ENCODE measurements around the gene PKNOX2. TPM values are rescaled to one million over a fixed set of nuclear protein-coding genes. Genes with fewer than 3 reads are reported as not detected.

The PKNOX2 gene
- total RNA-seq, 4 donors from 2014 or later: 0.51 to 4.3 (median 2.3) TPM

DNA sequence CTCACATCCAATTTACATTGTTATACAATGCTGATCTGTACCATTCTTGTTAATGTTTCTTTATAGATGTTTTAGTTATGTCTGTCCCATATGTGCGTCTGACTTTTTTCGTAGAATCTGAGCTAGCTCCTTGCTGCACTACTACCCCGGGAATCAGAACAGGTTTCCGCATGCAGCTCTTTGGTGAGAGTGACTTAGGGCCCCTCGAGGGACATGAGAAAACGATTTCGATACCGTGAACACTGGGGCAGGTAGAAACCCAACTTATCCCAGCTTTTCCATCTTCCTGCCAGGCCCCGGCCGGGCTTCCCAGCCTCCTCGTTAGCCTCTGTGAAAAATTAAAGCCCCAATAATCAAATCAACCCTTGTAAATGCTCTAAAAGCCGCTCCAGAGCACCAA is 23.4 kb upstream of the PKNOX2 start:
- TF ChIP-seq, protein P1, sequence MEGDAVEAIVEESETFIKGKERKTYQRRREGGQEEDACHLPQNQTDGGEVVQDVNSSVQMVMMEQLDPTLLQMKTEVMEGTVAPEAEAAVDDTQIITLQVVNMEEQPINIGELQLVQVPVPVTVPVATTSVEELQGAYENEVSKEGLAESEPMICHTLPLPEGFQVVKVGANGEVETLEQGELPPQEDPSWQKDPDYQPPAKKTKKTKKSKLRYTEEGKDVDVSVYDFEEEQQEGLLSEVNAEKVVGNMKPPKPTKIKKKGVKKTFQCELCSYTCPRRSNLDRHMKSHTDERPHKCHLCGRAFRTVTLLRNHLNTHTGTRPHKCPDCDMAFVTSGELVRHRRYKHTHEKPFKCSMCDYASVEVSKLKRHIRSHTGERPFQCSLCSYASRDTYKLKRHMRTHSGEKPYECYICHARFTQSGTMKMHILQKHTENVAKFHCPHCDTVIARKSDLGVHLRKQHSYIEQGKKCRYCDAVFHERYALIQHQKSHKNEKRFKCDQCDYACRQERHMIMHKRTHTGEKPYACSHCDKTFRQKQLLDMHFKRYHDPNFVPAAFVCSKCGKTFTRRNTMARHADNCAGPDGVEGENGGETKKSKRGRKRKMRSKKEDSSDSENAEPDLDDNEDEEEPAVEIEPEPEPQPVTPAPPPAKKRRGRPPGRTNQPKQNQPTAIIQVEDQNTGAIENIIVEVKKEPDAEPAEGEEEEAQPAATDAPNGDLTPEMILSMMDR (IDR thresholded peaks at IDR 0.05; ENCODE audit: low read depth): no peak

DNA sequence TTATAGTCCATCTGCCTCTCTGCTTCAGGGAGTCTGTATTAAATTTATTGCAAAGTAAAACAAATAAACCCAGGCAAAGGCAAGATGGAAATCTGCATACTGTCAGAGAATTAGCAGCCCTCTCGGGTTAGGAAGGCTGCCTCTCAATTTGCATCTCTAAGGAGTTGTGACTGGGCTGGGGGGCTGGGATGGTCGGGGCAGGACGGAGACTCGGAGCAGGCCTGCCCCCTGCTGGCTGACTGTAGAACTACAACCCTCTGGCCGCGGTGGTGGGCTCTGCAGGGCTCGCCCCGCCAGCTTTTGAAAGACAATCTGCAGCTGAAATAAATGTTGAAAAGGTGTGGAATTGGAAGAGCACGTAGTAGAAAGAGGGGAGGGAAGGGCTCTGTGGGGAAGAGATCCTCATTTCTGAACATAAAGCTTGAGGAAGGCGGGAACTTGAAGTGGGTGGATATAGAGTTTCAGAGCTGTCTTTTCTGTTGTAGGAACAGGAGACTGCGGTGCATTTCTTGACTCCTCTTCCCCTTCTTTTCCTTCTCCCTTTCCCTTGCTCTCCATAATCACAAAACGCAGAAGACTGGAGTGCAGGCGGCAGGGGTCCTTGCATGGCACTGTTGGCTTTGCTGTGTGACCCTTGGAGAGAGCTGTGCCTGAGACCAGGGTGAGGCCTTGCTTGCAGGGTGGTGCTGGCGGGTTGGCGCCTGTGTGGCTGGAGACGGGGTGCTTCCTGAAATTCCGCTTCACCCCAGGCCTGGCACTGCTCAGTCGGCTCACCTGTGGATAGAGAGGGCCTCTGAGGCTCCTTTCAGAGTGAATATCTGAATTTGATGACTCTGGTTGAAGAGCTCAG is 22.6 kb upstream of the PKNOX2 start:
- TF ChIP-seq, protein P1 (IDR thresholded peaks at IDR 0.05; ENCODE audit: low read depth): no peak

GRCh38 chr11:125146232-125146631 is 18.3 kb upstream of the PKNOX2 start:
- TF ChIP-seq, protein P1 (IDR thresholded peaks at IDR 0.05; ENCODE audit: low read depth): no peak

GRCh38 chr11:125147280-125147679 is 17.3 kb upstream of the PKNOX2 start:
- TF ChIP-seq, protein P1 (IDR thresholded peaks at IDR 0.05; ENCODE audit: low read depth): no peak

GRCh38 chr11:125148011-125148410 is 16.5 kb upstream of the PKNOX2 start:
- TF ChIP-seq, protein P1 (IDR thresholded peaks at IDR 0.05; ENCODE audit: low read depth): no peak

GRCh38 chr11:125148743-125149142 is 15.8 kb upstream of the PKNOX2 start:
- TF ChIP-seq, protein P1 (IDR thresholded peaks at IDR 0.05; ENCODE audit: low read depth): no peak

DNA sequence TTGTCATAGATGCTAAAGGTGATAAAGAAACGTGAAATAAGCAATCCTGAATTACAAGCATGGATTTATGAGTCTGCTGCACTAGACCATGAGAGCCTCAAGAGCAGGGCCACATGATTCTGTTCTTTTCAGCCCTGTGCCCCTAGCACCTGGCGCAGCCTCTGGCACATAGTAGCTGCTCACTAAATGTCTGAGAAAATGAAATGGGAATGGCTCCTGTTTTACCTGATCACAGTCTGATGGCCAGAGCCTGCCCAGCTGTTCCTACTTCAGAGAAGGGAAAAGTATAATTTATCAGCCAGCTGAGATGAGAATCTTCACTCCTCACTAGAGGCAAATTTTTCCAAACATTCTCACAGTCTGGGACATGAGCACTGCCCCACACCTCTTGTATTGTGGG is 10.7 kb upstream of the PKNOX2 start:
- TF ChIP-seq, protein P1 (IDR thresholded peaks at IDR 0.05; ENCODE audit: low read depth): no peak
